WTC11 (cell line): ENCODE results near the gene MLN. TPM values are rescaled to one million over a fixed set of nuclear protein-coding genes. Genes with fewer than 3 reads are reported as not detected.

Source experiments
- ATAC-seq: fragments of 200-7000 bp; cut with Tn5 transposase; 2 replicates; pipeline ENCODE4 v1.10.0; 2021; ENCODE audit warnings: mild to moderate bottlenecking, moderate library complexity
- CTCF ChIA-PET: fragments of 300-600 bp; sonication (Branson Sonifier 250); formaldehyde crosslinking; loops from one replicate; lab custom pipeline; 2021; ENCODE audit warnings: antibody characterized with exemption; lab: Charles Lee
- POLR2A ChIA-PET: fragments of 350-600 bp; sonication (Branson Sonifier 250); formaldehyde crosslinking; loops from one replicate; lab custom pipeline; 2021; ENCODE audit warnings: antibody characterized with exemption; lab: Charles Lee
- DNase-seq: peaks from one replicate; pipeline ENCODE4 v3.0.0; 2021; ENCODE audit warnings: low spot score
- H3K27ac Mint-ChIP-seq: 2 replicates; pipeline ENCODE4 v1.8.0; 2021; ENCODE audit warnings: mixed read lengths
- H3K27me3 Mint-ChIP-seq: 2 replicates; pipeline ENCODE4 v1.8.0; 2021; ENCODE audit warnings: low read depth, mild to moderate bottlenecking, moderate library complexity, mixed read lengths
- H3K36me3 Mint-ChIP-seq: 2 replicates; pipeline ENCODE4 v1.8.0; 2021; ENCODE audit warnings: mixed read lengths
- H3K4me1 Mint-ChIP-seq: 2 replicates; pipeline ENCODE4 v1.8.0; 2022; ENCODE audit warnings: mixed read lengths
- H3K4me3 Mint-ChIP-seq: 2 replicates; pipeline ENCODE4 v1.8.0; 2021; ENCODE audit warnings: mild to moderate bottlenecking, moderate library complexity, mixed read lengths
- H3K9me3 Mint-ChIP-seq: 2 replicates; pipeline ENCODE4 v1.8.0; 2021; ENCODE audit warnings: mixed read lengths
- ATF1 ChIP-seq: sonication (generic); formaldehyde crosslinking; IDR thresholded peaks from 2 replicates; pipeline ENCODE4 v1.8.1; 2023; ENCODE audit warnings: mild to moderate bottlenecking, moderate library complexity, missing genetic modification reagents
- CTCF ChIP-seq: fragments of 200-600 bp; IDR thresholded peaks from 2 replicates; pipeline ENCODE4 v1.8.0; 2022; ENCODE audit warnings: antibody characterized with exemption
- FOXK1 ChIP-seq: sonication (generic); formaldehyde crosslinking; IDR thresholded peaks from 2 replicates; pipeline ENCODE4 v1.8.0; 2022; ENCODE audit warnings: mild to moderate bottlenecking, moderate library complexity, missing genetic modification reagents
- FOXP4 ChIP-seq: sonication (generic); formaldehyde crosslinking; IDR thresholded peaks from 2 replicates; pipeline ENCODE4 v1.8.0; 2022; ENCODE audit warnings: mild to moderate bottlenecking, missing genetic modification reagents
- HMGA2 ChIP-seq: fragments of 250-450 bp; sonication (Bioruptor Pico); IDR thresholded peaks from 2 replicates; pipeline ENCODE4 v1.4.0; 2021; ENCODE audit warnings: mild to moderate bottlenecking, moderate library complexity
- IRF2 ChIP-seq: sonication (generic); formaldehyde crosslinking; IDR thresholded peaks from 2 replicates; pipeline ENCODE4 v1.8.0; 2022; ENCODE audit warnings: low read depth, missing genetic modification reagents, borderline replicate concordance
- NR1H2 ChIP-seq: sonication (generic); formaldehyde crosslinking; IDR thresholded peaks from 2 replicates; pipeline ENCODE4 v1.9.0; 2021; ENCODE audit warnings: mild to moderate bottlenecking, moderate library complexity, missing genetic modification reagents
- NR2C2 ChIP-seq: sonication (generic); formaldehyde crosslinking; IDR thresholded peaks from 2 replicates; pipeline ENCODE4 v1.8.0; 2022; ENCODE audit warnings: mild to moderate bottlenecking, missing genetic modification reagents
- TCF7 ChIP-seq: sonication (generic); formaldehyde crosslinking; IDR thresholded peaks from 2 replicates; pipeline ENCODE4 v1.8.0; 2022; ENCODE audit warnings: mild to moderate bottlenecking, low read depth, missing genetic modification reagents, moderate library complexity
- TEAD1 ChIP-seq: sonication (generic); formaldehyde crosslinking; IDR thresholded peaks from 2 replicates; pipeline ENCODE4 v1.8.0; 2022; ENCODE audit warnings: mild to moderate bottlenecking, missing genetic modification reagents
- ZMAT4 ChIP-seq: fragments of 250-450 bp; sonication (Bioruptor Pico); IDR thresholded peaks from 2 replicates; pipeline ENCODE4 v1.9.0; 2021; ENCODE audit warnings: mild to moderate bottlenecking
- ZNF121 ChIP-seq: sonication (generic); formaldehyde crosslinking; IDR thresholded peaks from 2 replicates; pipeline ENCODE4 v1.8.0; 2023; ENCODE audit warnings: missing genetic modification reagents
- ZNF232 ChIP-seq: sonication (generic); formaldehyde crosslinking; IDR thresholded peaks from 2 replicates; pipeline ENCODE4 v1.8.0; 2022; ENCODE audit warnings: mild to moderate bottlenecking, missing genetic modification reagents
- ZNF263 ChIP-seq: sonication (generic); formaldehyde crosslinking; IDR thresholded peaks from 2 replicates; pipeline ENCODE4 v1.8.1; 2022; ENCODE audit warnings: low read depth, mild to moderate bottlenecking, moderate library complexity, missing genetic modification reagents
- ZNF396 ChIP-seq: fragments of 250-450 bp; sonication (Bioruptor Pico); IDR thresholded peaks from 2 replicates; pipeline ENCODE4 v1.8.0; 2021; ENCODE audit warnings: mild to moderate bottlenecking, moderate library complexity, borderline replicate concordance
- ZNF416 ChIP-seq: fragments of 250-450 bp; sonication (Bioruptor Pico); IDR thresholded peaks from 2 replicates; pipeline ENCODE4 v1.9.0; 2021; ENCODE audit warnings: mild to moderate bottlenecking, inconsistent platforms
- total RNA-seq: library from RNA; stranded (reverse); gene quantifications from 3 replicates; pipeline ENCODE4 v1.2.3, GENCODE V29; 2021
- TF ChIP-seq, protein P1 (sequence below): sonication (generic); formaldehyde crosslinking; conservative IDR thresholded peaks from 2 replicates; pipeline ENCODE4 v1.8.1; 2023; ENCODE audit warnings: mild to moderate bottlenecking, low read depth, missing genetic modification reagents, moderate library complexity
- TF ChIP-seq, protein P2 (sequence below): fragments of 250-450 bp; sonication (Bioruptor Pico); IDR thresholded peaks from 2 replicates; pipeline ENCODE4 v1.9.0; 2021; ENCODE audit warnings: mild to moderate bottlenecking
- TF ChIP-seq, protein P3 (sequence below): sonication (generic); formaldehyde crosslinking; IDR thresholded peaks from 2 replicates; pipeline ENCODE4 v1.8.0; 2022; ENCODE audit warnings: missing genetic modification reagents
- TF ChIP-seq, protein P4 (sequence below): sonication (generic); formaldehyde crosslinking; IDR thresholded peaks from 2 replicates; pipeline ENCODE4 v1.8.0; 2022; ENCODE audit warnings: mild to moderate bottlenecking, missing genetic modification reagents
- TF ChIP-seq, protein P5 (sequence below): sonication (generic); formaldehyde crosslinking; IDR thresholded peaks from 2 replicates; pipeline ENCODE4 v1.8.1; 2022; ENCODE audit warnings: low read depth, mild to moderate bottlenecking, moderate library complexity, missing genetic modification reagents, borderline replicate concordance

The MLN gene
- total RNA-seq, 1 experiment from 2014 or later: not detected

GRCh38 chr6:33776186-33776585 is 27.6 kb downstream of the MLN start (continued):
- TF ChIP-seq, protein P1, sequence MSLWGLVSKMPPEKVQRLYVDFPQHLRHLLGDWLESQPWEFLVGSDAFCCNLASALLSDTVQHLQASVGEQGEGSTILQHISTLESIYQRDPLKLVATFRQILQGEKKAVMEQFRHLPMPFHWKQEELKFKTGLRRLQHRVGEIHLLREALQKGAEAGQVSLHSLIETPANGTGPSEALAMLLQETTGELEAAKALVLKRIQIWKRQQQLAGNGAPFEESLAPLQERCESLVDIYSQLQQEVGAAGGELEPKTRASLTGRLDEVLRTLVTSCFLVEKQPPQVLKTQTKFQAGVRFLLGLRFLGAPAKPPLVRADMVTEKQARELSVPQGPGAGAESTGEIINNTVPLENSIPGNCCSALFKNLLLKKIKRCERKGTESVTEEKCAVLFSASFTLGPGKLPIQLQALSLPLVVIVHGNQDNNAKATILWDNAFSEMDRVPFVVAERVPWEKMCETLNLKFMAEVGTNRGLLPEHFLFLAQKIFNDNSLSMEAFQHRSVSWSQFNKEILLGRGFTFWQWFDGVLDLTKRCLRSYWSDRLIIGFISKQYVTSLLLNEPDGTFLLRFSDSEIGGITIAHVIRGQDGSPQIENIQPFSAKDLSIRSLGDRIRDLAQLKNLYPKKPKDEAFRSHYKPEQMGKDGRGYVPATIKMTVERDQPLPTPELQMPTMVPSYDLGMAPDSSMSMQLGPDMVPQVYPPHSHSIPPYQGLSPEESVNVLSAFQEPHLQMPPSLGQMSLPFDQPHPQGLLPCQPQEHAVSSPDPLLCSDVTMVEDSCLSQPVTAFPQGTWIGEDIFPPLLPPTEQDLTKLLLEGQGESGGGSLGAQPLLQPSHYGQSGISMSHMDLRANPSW: no peak
- no peak for TF ChIP-seq ZNF263 (CRISPR knock-in tag)

DNA sequence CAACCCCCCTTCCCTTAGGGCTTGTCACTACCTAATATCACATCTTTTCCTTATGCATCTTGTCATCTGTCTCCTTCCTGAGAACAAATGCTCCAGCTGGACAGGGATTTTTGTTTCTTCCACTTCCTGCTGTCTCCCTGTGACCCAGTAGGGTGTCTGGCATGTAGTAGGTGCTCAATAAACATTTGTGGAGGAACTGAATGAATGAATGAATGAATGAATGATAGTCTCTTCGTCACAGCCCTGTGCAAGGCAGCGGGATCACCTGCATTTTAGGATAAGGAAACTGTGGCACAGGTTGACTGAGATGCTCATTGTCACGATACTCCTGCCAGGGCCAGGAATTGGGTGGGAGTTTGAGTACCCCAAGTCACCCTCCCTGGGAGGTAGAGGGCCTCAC is 29.0 kb downstream of the MLN start:
- DNase-seq (no peak), ATAC-seq (no peak)
- ChIA-PET POLR2A (no interaction called here), CTCF (interaction anchor here (1.4 kb wide), 1 partner anchor 38 kb away, joined by 6 read pairs; no protein-coding TSS in a partner anchor)
- H3K27ac Mint-ChIP-seq: no peak overlapping the region
- no peaks in the 10 kb centered on the region for H3K27me3 Mint-ChIP-seq
- H3K9me3 Mint-ChIP-seq: no peaks in the 10 kb centered on the region
- peaks cover 64% of the 10 kb centered on the region for H3K36me3 Mint-ChIP-seq
- no peak overlapping the region for H3K4me3 Mint-ChIP-seq
- H3K4me1 Mint-ChIP-seq: peaks cover 45% of the 10 kb centered on the region
- no peak for TF ChIP-seq ZNF416 (CRISPR knock-in tag)
- no peak for TF ChIP-seq ZNF232 (CRISPR knock-in tag)
- TF ChIP-seq TCF7: no peak
- no peak for TF ChIP-seq ATF1
- TF ChIP-seq, protein P2, sequence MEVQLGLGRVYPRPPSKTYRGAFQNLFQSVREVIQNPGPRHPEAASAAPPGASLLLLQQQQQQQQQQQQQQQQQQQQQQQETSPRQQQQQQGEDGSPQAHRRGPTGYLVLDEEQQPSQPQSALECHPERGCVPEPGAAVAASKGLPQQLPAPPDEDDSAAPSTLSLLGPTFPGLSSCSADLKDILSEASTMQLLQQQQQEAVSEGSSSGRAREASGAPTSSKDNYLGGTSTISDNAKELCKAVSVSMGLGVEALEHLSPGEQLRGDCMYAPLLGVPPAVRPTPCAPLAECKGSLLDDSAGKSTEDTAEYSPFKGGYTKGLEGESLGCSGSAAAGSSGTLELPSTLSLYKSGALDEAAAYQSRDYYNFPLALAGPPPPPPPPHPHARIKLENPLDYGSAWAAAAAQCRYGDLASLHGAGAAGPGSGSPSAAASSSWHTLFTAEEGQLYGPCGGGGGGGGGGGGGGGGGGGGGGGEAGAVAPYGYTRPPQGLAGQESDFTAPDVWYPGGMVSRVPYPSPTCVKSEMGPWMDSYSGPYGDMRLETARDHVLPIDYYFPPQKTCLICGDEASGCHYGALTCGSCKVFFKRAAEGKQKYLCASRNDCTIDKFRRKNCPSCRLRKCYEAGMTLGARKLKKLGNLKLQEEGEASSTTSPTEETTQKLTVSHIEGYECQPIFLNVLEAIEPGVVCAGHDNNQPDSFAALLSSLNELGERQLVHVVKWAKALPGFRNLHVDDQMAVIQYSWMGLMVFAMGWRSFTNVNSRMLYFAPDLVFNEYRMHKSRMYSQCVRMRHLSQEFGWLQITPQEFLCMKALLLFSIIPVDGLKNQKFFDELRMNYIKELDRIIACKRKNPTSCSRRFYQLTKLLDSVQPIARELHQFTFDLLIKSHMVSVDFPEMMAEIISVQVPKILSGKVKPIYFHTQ (CRISPR knock-in tag): no peak
- TF ChIP-seq NR1H2 (CRISPR knock-in tag): no peak
- no peak for TF ChIP-seq FOXK1 (CRISPR knock-in tag)
- no peak for TF ChIP-seq HMGA2 (CRISPR knock-in tag)
- no peak for TF ChIP-seq CTCF
- no peak for TF ChIP-seq IRF2 (CRISPR knock-in tag)
- TF ChIP-seq TEAD1: no peak
- TF ChIP-seq, protein P3, sequence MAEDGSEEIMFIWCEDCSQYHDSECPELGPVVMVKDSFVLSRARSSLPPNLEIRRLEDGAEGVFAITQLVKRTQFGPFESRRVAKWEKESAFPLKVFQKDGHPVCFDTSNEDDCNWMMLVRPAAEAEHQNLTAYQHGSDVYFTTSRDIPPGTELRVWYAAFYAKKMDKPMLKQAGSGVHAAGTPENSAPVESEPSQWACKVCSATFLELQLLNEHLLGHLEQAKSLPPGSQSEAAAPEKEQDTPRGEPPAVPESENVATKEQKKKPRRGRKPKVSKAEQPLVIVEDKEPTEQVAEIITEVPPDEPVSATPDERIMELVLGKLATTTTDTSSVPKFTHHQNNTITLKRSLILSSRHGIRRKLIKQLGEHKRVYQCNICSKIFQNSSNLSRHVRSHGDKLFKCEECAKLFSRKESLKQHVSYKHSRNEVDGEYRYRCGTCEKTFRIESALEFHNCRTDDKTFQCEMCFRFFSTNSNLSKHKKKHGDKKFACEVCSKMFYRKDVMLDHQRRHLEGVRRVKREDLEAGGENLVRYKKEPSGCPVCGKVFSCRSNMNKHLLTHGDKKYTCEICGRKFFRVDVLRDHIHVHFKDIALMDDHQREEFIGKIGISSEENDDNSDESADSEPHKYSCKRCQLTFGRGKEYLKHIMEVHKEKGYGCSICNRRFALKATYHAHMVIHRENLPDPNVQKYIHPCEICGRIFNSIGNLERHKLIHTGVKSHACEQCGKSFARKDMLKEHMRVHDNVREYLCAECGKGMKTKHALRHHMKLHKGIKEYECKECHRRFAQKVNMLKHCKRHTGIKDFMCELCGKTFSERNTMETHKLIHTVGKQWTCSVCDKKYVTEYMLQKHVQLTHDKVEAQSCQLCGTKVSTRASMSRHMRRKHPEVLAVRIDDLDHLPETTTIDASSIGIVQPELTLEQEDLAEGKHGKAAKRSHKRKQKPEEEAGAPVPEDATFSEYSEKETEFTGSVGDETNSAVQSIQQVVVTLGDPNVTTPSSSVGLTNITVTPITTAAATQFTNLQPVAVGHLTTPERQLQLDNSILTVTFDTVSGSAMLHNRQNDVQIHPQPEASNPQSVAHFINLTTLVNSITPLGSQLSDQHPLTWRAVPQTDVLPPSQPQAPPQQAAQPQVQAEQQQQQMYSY: no peak
- TF ChIP-seq ZNF396 (CRISPR knock-in tag): no peak
- TF ChIP-seq, protein P4, sequence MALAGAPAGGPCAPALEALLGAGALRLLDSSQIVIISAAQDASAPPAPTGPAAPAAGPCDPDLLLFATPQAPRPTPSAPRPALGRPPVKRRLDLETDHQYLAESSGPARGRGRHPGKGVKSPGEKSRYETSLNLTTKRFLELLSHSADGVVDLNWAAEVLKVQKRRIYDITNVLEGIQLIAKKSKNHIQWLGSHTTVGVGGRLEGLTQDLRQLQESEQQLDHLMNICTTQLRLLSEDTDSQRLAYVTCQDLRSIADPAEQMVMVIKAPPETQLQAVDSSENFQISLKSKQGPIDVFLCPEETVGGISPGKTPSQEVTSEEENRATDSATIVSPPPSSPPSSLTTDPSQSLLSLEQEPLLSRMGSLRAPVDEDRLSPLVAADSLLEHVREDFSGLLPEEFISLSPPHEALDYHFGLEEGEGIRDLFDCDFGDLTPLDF (CRISPR knock-in tag): no peak
- no peak for TF ChIP-seq ZNF121
- no peak for TF ChIP-seq ZMAT4 (CRISPR knock-in tag)
- no peak for TF ChIP-seq FOXP4 (CRISPR knock-in tag)
- TF ChIP-seq, protein P5, sequence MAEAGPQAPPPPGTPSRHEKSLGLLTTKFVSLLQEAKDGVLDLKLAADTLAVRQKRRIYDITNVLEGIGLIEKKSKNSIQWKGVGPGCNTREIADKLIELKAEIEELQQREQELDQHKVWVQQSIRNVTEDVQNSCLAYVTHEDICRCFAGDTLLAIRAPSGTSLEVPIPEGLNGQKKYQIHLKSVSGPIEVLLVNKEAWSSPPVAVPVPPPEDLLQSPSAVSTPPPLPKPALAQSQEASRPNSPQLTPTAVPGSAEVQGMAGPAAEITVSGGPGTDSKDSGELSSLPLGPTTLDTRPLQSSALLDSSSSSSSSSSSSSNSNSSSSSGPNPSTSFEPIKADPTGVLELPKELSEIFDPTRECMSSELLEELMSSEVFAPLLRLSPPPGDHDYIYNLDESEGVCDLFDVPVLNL (CRISPR knock-in tag): no peak
- no peak for TF ChIP-seq NR2C2 (CRISPR knock-in tag)
